Subcutaneous adipose tissue (tissue), 4 donors: Measurements from ENCODE around the gene CIAO3. TPM values are rescaled to one million over a fixed set of nuclear protein-coding genes. Genes with fewer than 3 reads are reported as not detected.

Source experiments
- CTCF ChIP-seq: fragments of 450-650 bp; IDR thresholded peaks from one replicate; pipeline ENCODE4 v1.5.1; 2016; ENCODE audit warnings: low read depth, mild to moderate bottlenecking, control low read depth, antibody characterized with exemption, moderate library complexity
- total RNA-seq, 4 donors: library from RNA; depleted of rRNA; stranded (reverse); fragments of >200 nt; gene quantifications; one replicate each; pipeline ENCODE4 v1.1.0, GENCODE V29; 2016

The CIAO3 gene
- total RNA-seq, 4 donors from 2014 or later, result 17.6 to 39.0 (median 22.5) TPM

DNA sequence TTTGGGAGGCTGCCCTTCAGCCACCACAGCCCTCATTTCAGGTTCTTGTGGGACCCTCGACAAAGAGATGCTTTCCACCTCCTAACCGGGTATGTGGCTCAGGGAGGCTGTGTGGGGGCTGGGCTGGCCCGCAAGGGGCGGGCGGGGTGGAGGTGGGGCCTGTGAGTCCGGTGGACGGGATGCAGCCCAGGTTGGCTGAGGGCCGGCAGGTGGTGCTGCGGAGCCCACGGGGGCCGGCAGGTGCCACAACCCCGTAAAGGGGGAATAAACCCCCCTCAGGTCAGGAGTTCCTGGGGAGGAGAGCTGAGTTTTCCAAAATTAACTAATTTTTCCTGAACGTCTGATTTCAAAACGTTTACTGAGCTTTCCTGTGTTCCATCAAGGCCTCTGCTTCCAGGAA is 4.9 kb upstream of the CIAO3 start:
- TF ChIP-seq CTCF, result no peak

DNA sequence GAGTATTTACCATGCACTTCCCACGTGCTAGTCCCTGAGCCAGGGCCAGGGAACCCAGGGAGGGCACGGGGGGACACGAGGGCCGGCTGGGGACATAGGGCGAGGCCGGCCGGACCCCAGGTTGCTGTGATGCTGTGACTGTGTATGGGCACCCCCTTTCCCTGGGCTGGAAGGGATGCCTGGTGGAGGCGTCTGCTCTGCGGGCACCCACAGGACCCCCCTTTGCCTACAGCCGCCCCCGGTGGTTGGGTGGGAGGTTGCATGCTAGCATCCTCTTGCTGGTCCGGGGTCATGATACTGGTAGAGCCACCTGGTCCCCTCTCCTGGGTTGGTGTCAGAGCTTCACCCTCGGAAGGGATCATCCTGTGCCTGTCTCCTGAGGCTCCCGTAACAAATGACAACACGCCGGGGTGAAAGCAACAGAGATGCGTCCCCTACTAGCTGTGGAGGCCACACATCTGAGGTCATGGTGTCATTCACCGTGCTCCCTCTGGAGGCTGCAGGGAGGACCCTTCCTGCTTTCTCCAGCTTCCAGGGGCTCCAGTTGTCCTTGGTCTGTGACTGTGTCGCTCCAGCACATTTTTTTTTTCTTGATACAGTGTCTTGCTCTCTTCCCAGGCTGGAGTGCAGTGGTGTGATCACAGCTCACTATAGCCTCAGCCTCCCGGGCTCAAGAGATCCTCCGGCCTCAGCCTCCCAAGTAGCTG is 3.1 kb upstream of the CIAO3 start:
- TF ChIP-seq CTCF, result no peak

GRCh38 chr16:741986-742629 is 1.3 kb upstream of the CIAO3 start:
- TF ChIP-seq CTCF, result no peak

GRCh38 chr16:740459-740763 is 386 bp downstream of the CIAO3 start:
- no peak for TF ChIP-seq CTCF

DNA sequence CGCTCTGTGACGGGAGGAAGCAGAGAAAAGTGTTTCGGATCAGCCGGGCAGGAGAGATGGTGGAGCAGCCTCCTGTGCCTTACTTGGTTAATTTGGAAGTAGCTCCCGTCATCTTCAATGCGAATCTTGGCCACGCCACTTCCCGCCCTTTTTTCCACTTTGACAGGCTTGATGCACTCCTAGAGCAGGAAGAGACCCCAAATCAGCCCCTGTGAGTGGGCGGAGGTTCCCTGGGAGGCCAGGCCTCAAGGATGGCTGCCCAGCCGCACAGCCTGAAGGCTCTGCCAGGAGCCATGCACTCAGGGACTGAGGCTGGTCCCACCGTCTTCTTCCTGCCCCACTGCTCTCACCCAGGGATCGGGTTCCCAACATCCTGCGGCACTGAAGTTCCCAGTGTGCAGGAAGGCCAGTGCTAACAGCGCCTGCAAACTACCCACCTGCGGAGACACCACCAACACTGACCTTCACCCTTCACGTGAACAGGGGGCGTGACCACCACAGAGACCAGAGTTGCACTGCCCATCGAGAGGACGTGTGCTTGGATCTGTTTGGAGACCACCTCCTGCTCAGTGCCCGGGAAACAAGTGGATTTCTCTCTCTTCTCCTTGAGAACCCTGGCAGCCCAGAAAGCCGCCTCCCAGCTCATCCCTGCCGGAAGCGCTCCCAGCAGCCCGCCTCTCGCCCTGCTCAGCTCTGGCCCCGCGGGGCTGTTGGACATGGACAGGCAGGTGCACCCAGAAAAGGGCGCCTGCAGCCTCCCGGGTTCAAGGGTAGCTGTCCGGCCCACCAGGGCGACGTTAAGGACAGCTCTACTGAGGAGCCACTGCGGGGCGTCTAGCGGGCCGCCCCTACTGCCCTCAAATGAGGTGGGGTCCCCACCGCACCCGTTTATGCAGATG is 988 bp downstream of the CIAO3 start:
- no peak for TF ChIP-seq CTCF

- no peak for TF ChIP-seq CTCF
These were observed 3.8 kb downstream of the CIAO3 start for GRCh38 chr16:736936-737481.

GRCh38 chr16:735982-736453 is 4.8 kb downstream of the CIAO3 start:
- TF ChIP-seq CTCF, result no peak
